HG03103 (cell line): ENCODE measurements around the gene PLG.
"Not testable (repeated sequence)": the region's sequence is repeated elsewhere in the genome, so short reads cannot be mapped to it uniquely, and the experiment has no call there.

Source experiments
- ATAC-seq: cut with Tn5 transposase; IDR thresholded peaks from one replicate; pipeline ENCODE4 v1.9.1; 2021; ENCODE audit warnings: low read depth; ENCODE audit not compliant: unreplicated experiment

Gene PLG

GRCh38 chr6:160701918-160702680, at the start of gene PLG:
PLG (plus strand) TSS chr6:160702244; CDS start chr6:160702305, 61 bp downstream.
- not testable (repeated sequence) for ATAC-seq

- no peak for ATAC-seq
Observed at GRCh38 chr6:160659562-160659961, 42.5 kb upstream of the PLG start.

- ATAC-seq, result no peak
Observed at GRCh38 chr6:160661216-160661615, 40.8 kb upstream of the PLG start.

- no peak for ATAC-seq
Observed at GRCh38 chr6:160662429-160662828, 39.6 kb upstream of the PLG start.

- ATAC-seq, result no peak
Observed at GRCh38 chr6:160662842-160663241, 39.2 kb upstream of the PLG start.

GRCh38 chr6:160664198-160664597, 37.8 kb upstream of the PLG start, which contains the start of gene LPA:
LPA (minus strand) TSS chr6:160664275; CDS start chr6:160664214, 61 bp downstream.
- not testable (repeated sequence) for ATAC-seq

- peak; percentile 81 for ATAC-seq
Observed at GRCh38 chr6:160667639-160668481, 34.2 kb upstream of the PLG start.

- no peak for ATAC-seq
Observed at GRCh38 chr6:160668589-160668988, 33.5 kb upstream of the PLG start.

GRCh38 chr6:160676418-160676817, 25.6 kb upstream of the PLG start:
- not testable (repeated sequence) for ATAC-seq

GRCh38 chr6:160678230-160678629, 23.8 kb upstream of the PLG start:
- ATAC-seq, result no peak

- no peak for ATAC-seq
Observed at GRCh38 chr6:160678744-160679401, 23.2 kb upstream of the PLG start.

GRCh38 chr6:160679402-160679769, 22.7 kb upstream of the PLG start:
- no peak for ATAC-seq

- ATAC-seq, result not testable (repeated sequence)
Observed at GRCh38 chr6:160685101-160685761, 16.8 kb upstream of the PLG start.

- no peak for ATAC-seq
Observed at GRCh38 chr6:160685762-160686450, 16.1 kb upstream of the PLG start.

- ATAC-seq, result no peak
Observed at GRCh38 chr6:160690458-160690857, 11.6 kb upstream of the PLG start.

- ATAC-seq, result no peak
Observed at GRCh38 chr6:160691617-160692016, 10.4 kb upstream of the PLG start.

- no peak for ATAC-seq
Observed at GRCh38 chr6:160692369-160692959, 9.6 kb upstream of the PLG start.

- not testable (repeated sequence) for ATAC-seq
Observed at GRCh38 chr6:160695025-160695424, 7.0 kb upstream of the PLG start.

- ATAC-seq, result not testable (repeated sequence)
Observed at GRCh38 chr6:160695622-160696021, 6.4 kb upstream of the PLG start.

- ATAC-seq, result not testable (repeated sequence)
Observed at GRCh38 chr6:160696884-160697283, 5.2 kb upstream of the PLG start.
